ENCODE results near the gene KCNK16.

DNA sequence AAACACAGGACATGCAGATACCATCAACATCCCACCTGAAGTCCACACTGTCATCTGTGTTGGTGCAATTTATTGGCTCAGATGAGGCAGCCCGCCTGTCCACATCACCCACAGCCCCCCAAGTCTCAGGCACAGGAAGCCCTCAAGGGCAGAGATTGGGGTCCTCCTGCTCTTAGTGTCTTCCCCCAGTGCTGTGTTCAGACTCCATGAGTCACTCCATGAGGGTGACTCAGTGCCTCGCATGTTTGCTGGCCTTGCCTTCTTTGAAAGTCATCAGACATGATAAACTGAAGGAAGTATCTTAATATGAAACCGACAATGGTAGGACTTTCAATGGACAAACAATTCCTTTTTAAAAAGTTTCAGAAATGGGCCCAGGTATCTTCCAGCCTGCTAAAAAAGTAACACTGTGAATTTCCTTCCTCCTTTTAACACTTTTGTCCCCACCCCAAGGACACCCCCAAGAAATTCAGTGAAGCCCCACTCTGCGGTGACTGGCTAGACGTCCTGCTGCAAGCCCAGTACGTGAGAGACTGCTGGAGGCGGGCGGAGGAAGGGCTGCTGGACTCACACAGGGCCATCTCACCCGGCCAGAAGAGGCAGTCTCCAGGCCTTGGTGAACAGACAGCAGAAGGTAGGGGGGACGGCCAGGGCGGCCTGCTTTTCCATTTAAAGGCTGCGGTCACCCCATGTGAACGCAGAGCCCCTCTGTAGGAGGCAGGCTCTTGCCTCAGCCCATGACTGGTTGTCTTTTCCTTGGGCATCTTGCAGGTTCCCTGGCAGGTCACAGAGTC, 43.0 kb upstream of the KCNK16 start:
- TF ChIP-seq, protein P1, sequence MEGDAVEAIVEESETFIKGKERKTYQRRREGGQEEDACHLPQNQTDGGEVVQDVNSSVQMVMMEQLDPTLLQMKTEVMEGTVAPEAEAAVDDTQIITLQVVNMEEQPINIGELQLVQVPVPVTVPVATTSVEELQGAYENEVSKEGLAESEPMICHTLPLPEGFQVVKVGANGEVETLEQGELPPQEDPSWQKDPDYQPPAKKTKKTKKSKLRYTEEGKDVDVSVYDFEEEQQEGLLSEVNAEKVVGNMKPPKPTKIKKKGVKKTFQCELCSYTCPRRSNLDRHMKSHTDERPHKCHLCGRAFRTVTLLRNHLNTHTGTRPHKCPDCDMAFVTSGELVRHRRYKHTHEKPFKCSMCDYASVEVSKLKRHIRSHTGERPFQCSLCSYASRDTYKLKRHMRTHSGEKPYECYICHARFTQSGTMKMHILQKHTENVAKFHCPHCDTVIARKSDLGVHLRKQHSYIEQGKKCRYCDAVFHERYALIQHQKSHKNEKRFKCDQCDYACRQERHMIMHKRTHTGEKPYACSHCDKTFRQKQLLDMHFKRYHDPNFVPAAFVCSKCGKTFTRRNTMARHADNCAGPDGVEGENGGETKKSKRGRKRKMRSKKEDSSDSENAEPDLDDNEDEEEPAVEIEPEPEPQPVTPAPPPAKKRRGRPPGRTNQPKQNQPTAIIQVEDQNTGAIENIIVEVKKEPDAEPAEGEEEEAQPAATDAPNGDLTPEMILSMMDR (IDR thresholded peaks at IDR 0.05), result no peak
- TF ChIP-seq POLR2A (IDR thresholded peaks at IDR 0.05), result no peak

Measured in lower leg skin (tissue), 3 donors.